PC-3 (cell line): ENCODE measurements around the gene VAV3. TPM values are rescaled to one million over a fixed set of nuclear protein-coding genes. Genes with fewer than 3 reads are reported as not detected.

Source experiments
- ATAC-seq: fragments of 200-7000 bp; cut with Tn5 transposase; 2 replicates; pipeline ENCODE4 v1.9.1; 2020; ENCODE audit warnings: mild to moderate bottlenecking, moderate library complexity
- BruUV-seq: library from RNA; stranded (reverse); fragments of 400-500 nt; replicated peaks from 2 replicates; lab custom pipeline; 2021; lab: Mats Ljungman, UMichigan
- CTCF ChIA-PET: fragments of 300-600 bp; sonication (Branson Sonifier 250); formaldehyde crosslinking; loops from one replicate; lab custom pipeline; 2022; ENCODE audit warnings: antibody characterized with exemption; lab: Charles Lee
- POLR2A ChIA-PET: fragments of 300-600 bp; sonication (Branson Sonifier 250); formaldehyde crosslinking; loops from one replicate; lab custom pipeline; 2022; ENCODE audit warnings: antibody characterized with exemption; ENCODE audit not compliant: unreplicated experiment; lab: Charles Lee
- DNase-seq: peaks from one replicate; pipeline ENCODE4 v3.0.0-alpha.2; 2015
- H2AFZ ChIP-seq: fragments of 300-600 bp; sonication (generic); 2 replicates; pipeline ENCODE4 v1.6.0; 2016; ENCODE audit warnings: antibody characterized with exemption, low read length
- H3F3A ChIP-seq: fragments of 300-600 bp; sonication (generic); one replicate; pipeline ENCODE4 v1.6.0; 2017; ENCODE audit warnings: antibody characterized with exemption, low read length, control low read depth, mild to moderate bottlenecking; ENCODE audit not compliant: unreplicated experiment
- H3K27ac ChIP-seq: fragments of 300-600 bp; sonication (generic); 2 replicates; pipeline ENCODE4 v1.5.1; 2016; ENCODE audit warnings: mild to moderate bottlenecking, low read length
- H3K27me3 ChIP-seq: fragments of 300-600 bp; sonication (generic); 2 replicates; pipeline ENCODE4 v1.6.1; 2016; ENCODE audit warnings: low read length, mixed read lengths
- H3K36me3 ChIP-seq: fragments of 300-600 bp; sonication (generic); 2 replicates; pipeline ENCODE4 v1.6.1; 2016; ENCODE audit warnings: low read depth, mixed run types, low read length, mixed read lengths
- H3K4me1 ChIP-seq: fragments of 300-600 bp; sonication (generic); 2 replicates; pipeline ENCODE4 v1.5.1; 2016; ENCODE audit warnings: low read length; ENCODE audit not compliant: insufficient read depth
- H3K4me2 ChIP-seq: fragments of 300-600 bp; sonication (generic); 2 replicates; pipeline ENCODE4 v1.6.0; 2016; ENCODE audit warnings: low read length
- H3K4me3 ChIP-seq: fragments of 300-600 bp; sonication (generic); 2 replicates; pipeline ENCODE4 v1.5.1; 2016; ENCODE audit warnings: mild to moderate bottlenecking, low read length, mixed read lengths
- H3K79me2 ChIP-seq: fragments of 300-600 bp; sonication (generic); 2 replicates; pipeline ENCODE4 v1.6.1; 2017; ENCODE audit warnings: low read length, mixed read lengths
- H3K9ac ChIP-seq: fragments of 300-600 bp; sonication (generic); 2 replicates; pipeline ENCODE4 v1.6.0; 2016; ENCODE audit warnings: mild to moderate bottlenecking, low read length
- H3K9me2 ChIP-seq: fragments of 300-600 bp; sonication (generic); replicated peaks from 2 replicates; pipeline ENCODE4 v1.6.1; 2016; ENCODE audit warnings: mixed run types, low read length, mixed read lengths
- H3K9me3 ChIP-seq: fragments of 300-600 bp; sonication (generic); 2 replicates; pipeline ENCODE4 v1.6.1; 2016; ENCODE audit warnings: low read length, mixed read lengths
- H4K20me1 ChIP-seq: fragments of 300-600 bp; sonication (generic); 2 replicates; pipeline ENCODE4 v1.6.1; 2016; ENCODE audit warnings: low read length, mixed read lengths
- EZH2 ChIP-seq: fragments of 300-600 bp; sonication (generic); IDR thresholded peaks from one replicate; pipeline ENCODE4 v1.6.1; 2017; ENCODE audit warnings: antibody characterized with exemption, mild to moderate bottlenecking, low read length; ENCODE audit not compliant: unreplicated experiment
- EZH2phosphoT487 ChIP-seq: fragments of 300-600 bp; sonication (generic); IDR thresholded peaks from 2 replicates; pipeline ENCODE4 v1.6.1; 2018; ENCODE audit warnings: mild to moderate bottlenecking, antibody characterized with exemption, low read length, borderline replicate concordance
- intact Hi-C: fragments of 100-400 bp; cut with micrococcal nuclease; formaldehyde crosslinking; loops from 2 replicates; pipeline ENCODE4 v1.9.0; 2023
- total RNA-seq: library from RNA; depleted of rRNA; stranded (reverse); fragments of >200 nt; gene quantifications from 2 replicates; pipeline ENCODE4 v1.2.3, GENCODE V29; 2014
- TF ChIP-seq, protein P1 (sequence below): fragments of 300-600 bp; sonication (generic); conservative IDR thresholded peaks from 2 replicates; pipeline ENCODE4 v1.5.1; 2017; ENCODE audit warnings: antibody characterized with exemption, low read depth, mild to moderate bottlenecking, low read length

The VAV3 gene
- total RNA-seq, 1 experiment from 2014 or later = 0.73 TPM

DNA sequence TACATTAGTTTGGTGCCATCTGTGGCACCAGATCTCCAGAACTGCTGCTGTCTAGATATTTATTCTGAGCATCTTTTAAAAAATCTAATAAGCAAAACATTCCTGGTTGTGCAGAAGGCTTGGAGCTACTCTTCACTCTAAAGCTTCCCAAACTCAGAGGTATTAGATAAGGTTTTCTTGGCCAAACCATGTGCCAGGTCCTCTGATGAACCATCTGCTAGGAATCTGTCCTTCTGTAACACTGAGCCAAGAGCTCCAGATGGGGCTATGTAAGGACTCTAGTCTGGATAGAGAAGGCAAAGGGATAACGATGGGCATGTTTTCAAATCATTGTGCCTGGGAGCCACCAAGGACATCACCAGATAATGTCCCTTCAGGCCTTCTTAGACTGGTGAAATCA is 413.5 kb downstream of the VAV3 start:
- Histone ChIP-seq H2AFZ (no peak overlapping the region), H3K4me2 (no peak overlapping the region), H3K4me1 (no peaks in the 10 kb centered on the region), H3K4me3 (no peak overlapping the region), H3K9me2 (no peaks in the 10 kb centered on the region), H4K20me1 (no peaks in the 10 kb centered on the region), H3K36me3 (no peaks in the 10 kb centered on the region), H3K27ac (no peak overlapping the region), H3K79me2 (no peaks in the 10 kb centered on the region), H3F3A (no peaks in the 10 kb centered on the region), H3K9ac (no peak overlapping the region), H3K9me3 (no peaks in the 10 kb centered on the region), H3K27me3 (no peaks in the 10 kb centered on the region)
- ChIA-PET POLR2A (no interaction called here), CTCF (no interaction called here)
- no peak for TF ChIP-seq EZH2
- TF ChIP-seq, protein P1, sequence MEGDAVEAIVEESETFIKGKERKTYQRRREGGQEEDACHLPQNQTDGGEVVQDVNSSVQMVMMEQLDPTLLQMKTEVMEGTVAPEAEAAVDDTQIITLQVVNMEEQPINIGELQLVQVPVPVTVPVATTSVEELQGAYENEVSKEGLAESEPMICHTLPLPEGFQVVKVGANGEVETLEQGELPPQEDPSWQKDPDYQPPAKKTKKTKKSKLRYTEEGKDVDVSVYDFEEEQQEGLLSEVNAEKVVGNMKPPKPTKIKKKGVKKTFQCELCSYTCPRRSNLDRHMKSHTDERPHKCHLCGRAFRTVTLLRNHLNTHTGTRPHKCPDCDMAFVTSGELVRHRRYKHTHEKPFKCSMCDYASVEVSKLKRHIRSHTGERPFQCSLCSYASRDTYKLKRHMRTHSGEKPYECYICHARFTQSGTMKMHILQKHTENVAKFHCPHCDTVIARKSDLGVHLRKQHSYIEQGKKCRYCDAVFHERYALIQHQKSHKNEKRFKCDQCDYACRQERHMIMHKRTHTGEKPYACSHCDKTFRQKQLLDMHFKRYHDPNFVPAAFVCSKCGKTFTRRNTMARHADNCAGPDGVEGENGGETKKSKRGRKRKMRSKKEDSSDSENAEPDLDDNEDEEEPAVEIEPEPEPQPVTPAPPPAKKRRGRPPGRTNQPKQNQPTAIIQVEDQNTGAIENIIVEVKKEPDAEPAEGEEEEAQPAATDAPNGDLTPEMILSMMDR = no peak
- TF ChIP-seq EZH2phosphoT487 = no peak
- no peak for DNase-seq
- no peak for ATAC-seq
- BruUV-seq = no TSS peak
- intact Hi-C loops = no loop called here

DNA sequence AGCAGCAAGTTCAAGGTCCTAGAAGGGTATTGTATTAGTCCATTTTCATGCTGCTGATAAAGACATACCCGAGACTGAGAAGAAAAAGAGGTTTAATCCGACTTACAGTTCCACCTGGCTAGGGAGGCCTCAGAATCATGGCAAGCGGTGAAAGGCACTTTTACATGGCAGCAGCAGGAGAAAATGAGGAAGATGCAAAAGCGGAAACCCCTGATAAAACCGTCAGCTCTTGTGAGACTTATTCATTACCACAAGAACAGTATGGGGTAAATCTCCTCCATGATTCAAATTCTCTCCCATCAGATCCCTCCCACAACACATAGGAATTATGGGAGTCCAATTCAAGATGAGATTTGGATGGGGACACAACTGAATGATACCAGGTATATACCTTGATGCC is 414.6 kb downstream of the VAV3 start:
- Histone ChIP-seq H3K9me2 (no peaks in the 10 kb centered on the region), H3K27me3 (no peaks in the 10 kb centered on the region), H3K27ac (no peak overlapping the region), H3K4me3 (no peak overlapping the region), H3K79me2 (no peaks in the 10 kb centered on the region), H3K9ac (no peak overlapping the region), H3K4me2 (no peak overlapping the region), H3F3A (no peaks in the 10 kb centered on the region), H2AFZ (no peak overlapping the region), H3K36me3 (no peaks in the 10 kb centered on the region), H4K20me1 (no peaks in the 10 kb centered on the region), H3K9me3 (no peaks in the 10 kb centered on the region), H3K4me1 (no peaks in the 10 kb centered on the region)
- ChIA-PET CTCF (no interaction called here), POLR2A (no interaction called here)
- BruUV-seq = no TSS peak
- DNase-seq = no peak
- ATAC-seq = no peak
- TF ChIP-seq EZH2phosphoT487 = no peak
- TF ChIP-seq, protein P1 = no peak
- no peak for TF ChIP-seq EZH2
- intact Hi-C loops = no loop called here

GRCh38 chr1:107549152-107549810 is 415.7 kb downstream of the VAV3 start:
- CTCF ChIA-PET = no interaction called here

More at GRCh38 chr1:107549152-107549810, 415.7 kb downstream of the VAV3 start:
- Histone ChIP-seq H3K9me2 (no peaks in the 10 kb centered on the region), H3K36me3 (no peaks in the 10 kb centered on the region), H3K4me3 (no peak overlapping the region), H3K4me1 (peaks cover 9% of the 10 kb centered on the region), H3K27me3 (no peaks in the 10 kb centered on the region), H3K9ac (no peak overlapping the region), H4K20me1 (no peaks in the 10 kb centered on the region), H3K9me3 (no peaks in the 10 kb centered on the region), H3K27ac (no peak overlapping the region), H2AFZ (no peak overlapping the region), H3K79me2 (no peaks in the 10 kb centered on the region), H3F3A (no peaks in the 10 kb centered on the region), H3K4me2 (no peak overlapping the region)
- DNase-seq (peak; percentile 16), ATAC-seq (no peak)
- intact Hi-C loops = no loop called here
- TF ChIP-seq EZH2 (no peak), EZH2phosphoT487 (no peak)
- TF ChIP-seq, protein P1 = no peak
- POLR2A ChIA-PET = no interaction called here
- BruUV-seq = no TSS peak
